Ovary (tissue), 9 donors: ENCODE data around the gene CRABP2. TPM values are rescaled to one million over a fixed set of nuclear protein-coding genes. Genes with fewer than 3 reads are reported as not detected.

Experiments
- DNase-seq, 5 donors: peaks; one replicate each; pipeline ENCODE4 v3.0.0-alpha.2; 2019 to 2020
- H3K27ac ChIP-seq, 2 donors: fragments of 200-600 bp; one replicate each; pipeline versions ENCODE4 v1.5.1 to v1.8.0; 2019 to 2022
- H3K27me3 ChIP-seq: fragments of 200-600 bp; one replicate; pipeline ENCODE4 v1.8.0; 2022
- H3K36me3 ChIP-seq: fragments of 200-600 bp; sonication (generic); one replicate; pipeline ENCODE4 v1.5.1; 2019
- H3K4me1 ChIP-seq: one replicate; pipeline ENCODE4 v1.8.1; 2013; ENCODE audit warnings: mild to moderate bottlenecking, moderate library complexity; ENCODE audit not compliant: insufficient read depth
- H3K4me3 ChIP-seq: fragments of 200-600 bp; sonication (generic); one replicate; pipeline ENCODE4 v1.5.1; 2017
- H3K9me3 ChIP-seq, 2 donors: fragments of 200-600 bp in 1 of 2; sonication (generic) in 1 of 2; one replicate each; pipeline versions ENCODE4 v1.5.1 to v1.8.1; 2013 to 2019; ENCODE audit warnings: mild to moderate bottlenecking in 1 of 2, moderate library complexity in 1 of 2
- EP300 ChIP-seq: sonication (generic); formaldehyde crosslinking; IDR thresholded peaks from one replicate; pipeline ENCODE4 v1.6.1; 2017; ENCODE audit warnings: antibody characterized with exemption
- POLR2A ChIP-seq: fragments of 450-650 bp; IDR thresholded peaks from one replicate; pipeline ENCODE4 v1.6.1; 2017; ENCODE audit warnings: antibody characterized with exemption, mild to moderate bottlenecking, moderate library complexity
- WGBS, 3 donors: extraction: QIAGEN DNeasy Blood & Tissue Kit in 1 of 3; methylation state at CpG; one replicate each; pipeline versions ENCODE4 v1.1.5 to v1.1.7; 2013 to 2017; 5-methylcytosine and 5-hydroxymethylcytosine counted together
- intact Hi-C, 4 donors: fragments of 100-400 bp; cut with DNase I; formaldehyde crosslinking; loops; one replicate each; pipeline versions ENCODE4 v1.11.0 to v1.15.1; 2022 to 2023
- polyA plus RNA-seq, 2 donors: library from polyadenylated mRNA; stranded (reverse); fragments of 200-250 nt in 1 of 2; fragments of 350-450 nt in 1 of 2; fragmentation: Illumina TruSeq in 1 of 2; extraction: RNeasy Lipid Tissue Mini Kit (QIAGEN cat#74804) in 1 of 2; gene quantifications; one replicate each; pipeline ENCODE4 v1.2.3, GENCODE V29; 2013 to 2014
- total RNA-seq, 7 donors: library from RNA; depleted of rRNA in 2 of 7; stranded (reverse); fragments of >200 nt in 2 of 7; fragmentation: NEBNext Ultra II Directional in 3 of 7; extraction: Animal tissue kit (Norgen Biotek cat#: 25700) in 3 of 7; gene quantifications; one replicate each; pipeline versions ENCODE4 v1.1.0 to v1.2.4, GENCODE V29; 2016 to 2023
- TF ChIP-seq, protein P1 (sequence below), 3 donors: fragments of 450-650 bp in 2 of 3; fragments of 200-600 bp in 1 of 3; IDR thresholded peaks; one replicate each; pipeline versions ENCODE4 v1.5.1 to v1.8.0; 2016 to 2022; ENCODE audit warnings: antibody characterized with exemption in 3 of 3, mild to moderate bottlenecking in 1 of 3
- donor health status: DM: no; HTN: no; CAD: no; lungs with moderate emphysema.
- donor health status: DM: no; HTN: no; CAD: no.
- donor health status: Bipolar disorder and iron deficiency.
- donor health status: DM: yes; HTN: yes; CAD: no.
- donor health status: DM: no; HTN: no; CAD: no.
- donor health status: DM: yes; HTN: yes; CAD: no.

Gene CRABP2
- total and polyA plus RNA-seq, 9 donors: 1.4 to 31.5 (median 5.5) TPM

DNA sequence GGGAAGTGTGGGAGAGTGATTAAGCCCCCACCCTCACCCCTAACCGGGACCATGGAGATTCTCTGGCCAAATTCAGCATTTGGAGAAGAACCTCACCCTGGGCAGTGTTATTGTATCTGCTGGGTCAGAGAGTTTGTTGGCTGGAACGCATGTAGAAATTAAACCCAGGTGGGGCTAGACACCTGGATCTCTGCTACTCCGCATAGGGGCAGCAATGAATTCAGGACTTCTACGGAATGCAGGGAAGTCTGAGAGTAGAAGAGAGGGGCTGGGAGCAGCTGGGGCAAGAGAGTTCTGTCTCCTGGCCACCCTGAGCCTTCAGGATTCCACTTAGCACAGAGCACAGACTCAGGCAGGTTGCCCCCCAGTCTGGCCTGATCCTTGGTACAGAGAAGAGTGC lies 3.6 kb upstream of the CRABP2 start:
- H3K4me1 ChIP-seq: peaks cover 14% of the 10 kb centered on the region
- H3K9me3 ChIP-seq: no peaks in the 10 kb centered on the region

DNA sequence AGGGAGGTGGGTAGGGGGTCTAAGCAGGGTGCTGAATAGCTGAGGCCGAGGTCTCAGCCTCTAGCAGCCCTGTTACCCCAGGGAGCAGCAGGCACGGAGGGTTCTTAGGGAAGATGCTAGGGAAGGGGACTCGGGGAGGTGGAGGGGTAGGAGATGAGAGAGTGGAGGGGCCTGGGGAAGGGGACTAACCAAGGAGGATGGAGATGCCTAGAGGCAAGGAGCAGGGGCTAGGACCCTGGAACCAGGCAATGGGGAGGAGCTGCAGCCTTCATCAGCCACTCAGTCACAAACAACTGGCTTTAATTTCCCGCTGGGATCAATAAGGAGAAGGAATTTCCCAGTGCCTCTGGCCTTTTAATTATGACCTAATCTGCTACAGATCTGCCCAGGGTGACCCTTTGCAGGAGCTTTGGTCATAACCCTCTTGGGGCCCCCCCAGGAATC lies 2.9 kb upstream of the CRABP2 start:
- no peak for DNase-seq
- no peak for TF ChIP-seq EP300
- TF ChIP-seq, protein P1, sequence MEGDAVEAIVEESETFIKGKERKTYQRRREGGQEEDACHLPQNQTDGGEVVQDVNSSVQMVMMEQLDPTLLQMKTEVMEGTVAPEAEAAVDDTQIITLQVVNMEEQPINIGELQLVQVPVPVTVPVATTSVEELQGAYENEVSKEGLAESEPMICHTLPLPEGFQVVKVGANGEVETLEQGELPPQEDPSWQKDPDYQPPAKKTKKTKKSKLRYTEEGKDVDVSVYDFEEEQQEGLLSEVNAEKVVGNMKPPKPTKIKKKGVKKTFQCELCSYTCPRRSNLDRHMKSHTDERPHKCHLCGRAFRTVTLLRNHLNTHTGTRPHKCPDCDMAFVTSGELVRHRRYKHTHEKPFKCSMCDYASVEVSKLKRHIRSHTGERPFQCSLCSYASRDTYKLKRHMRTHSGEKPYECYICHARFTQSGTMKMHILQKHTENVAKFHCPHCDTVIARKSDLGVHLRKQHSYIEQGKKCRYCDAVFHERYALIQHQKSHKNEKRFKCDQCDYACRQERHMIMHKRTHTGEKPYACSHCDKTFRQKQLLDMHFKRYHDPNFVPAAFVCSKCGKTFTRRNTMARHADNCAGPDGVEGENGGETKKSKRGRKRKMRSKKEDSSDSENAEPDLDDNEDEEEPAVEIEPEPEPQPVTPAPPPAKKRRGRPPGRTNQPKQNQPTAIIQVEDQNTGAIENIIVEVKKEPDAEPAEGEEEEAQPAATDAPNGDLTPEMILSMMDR (IDR thresholded peaks at IDR 0.05): no peak
- no peak for TF ChIP-seq POLR2A
- intact Hi-C loops: loop anchor here in 1 of 4 donors (10.0 kb wide), 1 partner anchor 177 kb away; no protein-coding TSS in a partner anchor
- peak overlapping the region in 1 of 2 donors; percentile 81 for H3K27ac ChIP-seq
- peaks cover 14% of the 10 kb centered on the region for H3K4me1 ChIP-seq
- no peaks in the 10 kb centered on the region for H3K27me3 ChIP-seq
- no peaks in the 10 kb centered on the region for H3K36me3 ChIP-seq
- no peak overlapping the region for H3K4me3 ChIP-seq
- 47 to 58% (median 55%) methylated on average over 4 of the region's 4 CpGs for WGBS, 3 donors
- H3K9me3 ChIP-seq: no peaks in the 10 kb centered on the region

More for the DNA sequence above, 3.6 kb upstream of the CRABP2 start:
- TF ChIP-seq POLR2A: no peak
- no peak for TF ChIP-seq EP300
- TF ChIP-seq, protein P1 (IDR thresholded peaks at IDR 0.05): no peak
- DNase-seq: no peak
- intact Hi-C loops: loop anchor here in 1 of 4 donors (10.0 kb wide), 1 partner anchor 176 kb away; no protein-coding TSS in a partner anchor
- Histone ChIP-seq H3K36me3 (no peaks in the 10 kb centered on the region), H3K4me3 (no peak overlapping the region), H3K27me3 (no peaks in the 10 kb centered on the region), H3K27ac (no peak overlapping the region)
- WGBS, 3 donors: 63 to 67% (median 64%) methylated on average over 4 of the region's 4 CpGs

DNA sequence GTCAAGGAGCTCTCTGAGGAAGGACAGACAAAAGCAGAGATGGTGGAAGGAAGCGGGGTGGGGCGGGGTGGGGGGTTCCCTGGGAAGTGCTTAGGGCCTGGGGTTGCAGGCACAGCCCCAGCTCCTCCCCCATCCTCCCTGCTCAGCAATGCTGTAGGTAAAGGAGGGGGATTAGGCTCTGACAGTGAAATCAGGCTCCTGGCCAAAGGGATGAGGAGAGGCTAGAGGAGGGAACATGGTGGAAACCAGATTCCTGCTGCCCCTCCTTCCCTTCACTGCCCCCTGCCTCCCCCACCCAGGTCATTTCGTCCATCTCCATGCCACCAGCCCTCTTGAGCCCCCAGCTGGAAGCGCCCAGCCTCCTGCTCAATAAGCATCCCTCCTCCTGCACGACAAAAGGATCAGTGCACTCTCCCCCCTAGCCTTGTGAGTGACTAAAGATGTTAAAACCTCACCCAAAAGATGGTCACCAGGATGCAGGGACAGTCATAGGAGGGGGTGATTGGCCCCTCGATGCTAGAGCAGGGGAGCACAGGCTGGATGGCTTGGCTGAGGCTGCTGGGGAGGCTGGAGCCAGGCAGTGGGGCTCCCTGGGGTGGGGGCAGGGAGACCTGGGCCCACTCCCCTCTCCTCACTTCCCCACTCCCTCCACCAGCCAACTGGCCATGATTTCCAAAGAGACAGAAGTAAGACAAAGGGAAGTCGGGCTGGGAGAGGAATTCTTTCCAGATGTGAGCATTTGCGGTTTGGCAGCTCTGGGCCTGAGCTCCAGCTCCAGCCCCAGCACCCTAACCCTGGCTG lies 2.2 kb upstream of the CRABP2 start:
- Histone ChIP-seq H3K36me3 (no peaks in the 10 kb centered on the region), H3K4me1 (peaks cover 14% of the 10 kb centered on the region), H3K9me3 (no peaks in the 10 kb centered on the region), H3K4me3 (no peak overlapping the region), H3K27me3 (no peaks in the 10 kb centered on the region), H3K27ac (peak overlapping the region in 1 of 2 donors; percentile 81)
- WGBS, 3 donors: 37 to 44% (median 40%) methylated on average over 8 of the region's 8 CpGs
- TF ChIP-seq POLR2A (no peak), EP300 (no peak)
- TF ChIP-seq, protein P1 (IDR thresholded peaks at IDR 0.05): no peak
- DNase-seq: no peak
- intact Hi-C loops: loop anchor here in 1 of 4 donors (10.0 kb wide), 1 partner anchor 177 kb away; no protein-coding TSS in a partner anchor

DNA sequence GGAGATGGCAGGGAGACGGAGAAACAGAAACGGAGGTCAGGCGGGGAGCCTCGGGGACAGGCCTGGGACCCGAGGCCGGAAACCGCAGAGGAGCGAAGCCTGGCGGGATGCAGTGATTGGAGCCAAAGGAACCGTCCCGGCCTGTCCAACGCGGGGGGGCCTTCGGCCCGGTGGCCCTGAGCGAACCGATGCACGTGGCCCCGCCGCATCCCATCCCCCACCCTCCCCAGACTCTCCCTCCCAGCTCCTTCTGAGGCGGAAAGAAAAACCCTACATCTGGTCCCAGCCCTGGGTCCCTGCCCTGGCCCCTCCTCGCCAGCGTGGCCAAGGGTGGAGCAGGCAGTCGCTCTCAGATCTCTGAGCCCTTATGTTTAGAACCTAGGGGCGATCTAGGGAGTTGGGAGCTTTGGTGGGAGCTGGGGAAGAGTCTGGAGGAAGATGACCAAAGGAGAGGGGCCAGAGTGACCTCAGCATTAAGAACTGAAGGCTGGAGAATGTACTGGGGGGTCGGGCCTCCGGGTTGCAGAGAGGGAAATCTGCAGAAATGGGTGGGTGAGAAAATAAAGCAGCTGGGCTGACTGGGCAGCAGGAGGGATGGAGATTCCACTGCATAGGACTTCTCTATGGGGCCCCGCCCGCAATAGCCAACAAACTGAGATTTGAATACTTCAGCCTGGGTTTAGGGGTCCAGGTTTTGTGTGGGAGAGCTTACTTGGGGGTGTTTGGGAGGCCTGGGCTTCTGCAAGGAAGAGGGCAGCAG lies 1.5 kb upstream of the CRABP2 start:
- peaks cover 14% of the 10 kb centered on the region for H3K4me1 ChIP-seq
- WGBS, 3 donors: 3 to 5% (median 4%) methylated on average over 29 of the region's 29 CpGs
- DNase-seq: peak; percentile 81 to 86 (median 85)

More for the DNA sequence above, 1.5 kb upstream of the CRABP2 start:
- Histone ChIP-seq H3K4me3 (peak overlapping the region; percentile 43), H3K27ac (peak overlapping the region; percentile 69 to 81), H3K27me3 (no peaks in the 10 kb centered on the region), H3K36me3 (no peaks in the 10 kb centered on the region), H3K9me3 (no peaks in the 10 kb centered on the region)
- TF ChIP-seq EP300: no peak
- TF ChIP-seq POLR2A: no peak
- TF ChIP-seq, protein P1 (IDR thresholded peaks at IDR 0.05): no peak
- intact Hi-C loops: loop anchor here in 1 of 4 donors (10.0 kb wide), 1 partner anchor 178 kb away; no protein-coding TSS in a partner anchor
